ENCODE measurements around the gene GPR4.

DNA sequence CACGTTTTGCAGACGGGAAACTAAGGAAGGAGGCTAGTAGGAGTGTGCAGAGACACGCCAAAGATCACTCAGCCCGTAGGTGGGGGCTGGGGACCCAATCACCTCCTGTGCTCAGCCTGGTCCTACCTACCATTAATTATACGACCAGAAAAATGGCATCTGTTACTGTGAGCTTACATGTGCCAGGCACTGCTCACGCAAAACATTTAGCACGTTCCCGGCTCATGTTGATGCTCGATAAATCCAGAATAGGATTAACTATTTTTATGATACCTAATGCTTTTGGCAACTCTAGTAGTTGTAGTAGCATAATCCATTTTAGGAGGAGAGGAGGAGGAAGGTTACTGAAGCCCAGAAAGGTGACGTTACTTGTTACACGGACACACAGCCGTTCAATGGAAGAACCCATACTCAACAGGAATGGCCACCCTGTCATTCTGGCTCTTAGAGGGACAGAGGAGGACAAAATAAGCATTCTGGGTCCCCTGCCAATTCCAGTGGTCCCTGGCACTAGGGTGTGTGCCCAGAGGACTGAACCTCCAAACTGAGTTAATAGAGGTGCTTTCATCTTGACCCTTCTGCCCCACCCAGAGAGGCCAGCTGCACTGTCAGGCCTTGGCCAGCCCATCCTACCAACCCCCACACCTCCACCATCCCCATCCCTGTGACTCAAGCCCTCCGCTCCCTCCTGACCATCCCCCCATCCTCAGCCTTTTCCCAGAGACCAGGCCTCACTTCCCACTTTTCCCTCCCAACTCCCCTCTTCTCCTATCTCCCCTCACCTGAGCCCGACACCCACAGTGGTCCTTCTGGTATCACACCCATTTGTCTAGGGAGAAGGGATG lies 42.1 kb upstream of the GPR4 start:
- TF ChIP-seq CTCF (IDR thresholded peaks at IDR 0.05) (no peak), POLR2AphosphoS5 (IDR thresholded peaks at IDR 0.05) (no peak)
